Lower lobe of right lung (tissue), 2 donors: ENCODE data around the gene GP9. TPM values are rescaled to one million over a fixed set of nuclear protein-coding genes. Genes with fewer than 3 reads are reported as not detected.
"Not testable (repeated sequence)": the region's sequence is repeated elsewhere in the genome, so short reads cannot be mapped to it uniquely, and the experiment has no call there.

Experiments
- ATAC-seq, 2 donors: fragments of 200-7000 bp; cut with Tn5 transposase; one replicate each; pipeline ENCODE4 v1.9.1; 2020 to 2022; ENCODE audit warnings: mild to moderate bottlenecking in 2 of 2, moderate library complexity in 2 of 2
- DNase-seq: peaks from one replicate; pipeline ENCODE4 v3.0.0-alpha.2; 2020
- H3K27ac ChIP-seq: fragments of 200-600 bp; one replicate; pipeline ENCODE4 v1.8.0; 2022
- H3K27me3 ChIP-seq: fragments of 200-600 bp; one replicate; pipeline ENCODE4 v1.8.0; 2022; ENCODE audit warnings: low read depth
- H3K36me3 ChIP-seq: fragments of 200-600 bp; one replicate; pipeline ENCODE4 v1.8.0; 2022; ENCODE audit warnings: mild to moderate bottlenecking
- H3K4me1 ChIP-seq: fragments of 200-600 bp; one replicate; pipeline ENCODE4 v1.8.0; 2022
- H3K4me3 ChIP-seq: fragments of 200-600 bp; one replicate; pipeline ENCODE4 v1.8.0; 2022; ENCODE audit warnings: mild to moderate bottlenecking
- H3K9me3 ChIP-seq: fragments of 200-600 bp; one replicate; pipeline ENCODE4 v1.8.0; 2022
- intact Hi-C: fragments of 100-400 bp; cut with DNase I; formaldehyde crosslinking; loops from one replicate; pipeline ENCODE4 v1.11.0; 2022
- total RNA-seq: library from RNA; stranded (reverse); fragmentation: NEBNext Ultra II Directional; extraction: Animal tissue kit (Norgen Biotek cat#: 25700); gene quantifications from one replicate; pipeline ENCODE4 v1.2.1, GENCODE V29; 2021
- TF ChIP-seq, protein P1 (sequence below): fragments of 200-600 bp; IDR thresholded peaks from one replicate; pipeline ENCODE4 v1.8.0; 2022; ENCODE audit warnings: antibody characterized with exemption, mild to moderate bottlenecking
- donor health status: DM: no; HTN: yes; CAD: no; lungs with severe emphysema.

The GP9 gene
- total RNA-seq, 1 donor from 2014 or later: 2.6 TPM

GRCh38 chr3:129104498-129105079 lies 44.0 kb downstream of the GP9 start:
- Histone ChIP-seq H3K9me3 (no peaks in the 10 kb centered on the region), H3K4me1 (peaks cover 16% of the 10 kb centered on the region), H3K27ac (no peak overlapping the region), H3K36me3 (peaks cover 42% of the 10 kb centered on the region), H3K4me3 (no peak overlapping the region), H3K27me3 (no peaks in the 10 kb centered on the region)
- DNase-seq (peak; percentile 11), ATAC-seq (no peak)
- intact Hi-C loops: no loop called here
- TF ChIP-seq, protein P1, sequence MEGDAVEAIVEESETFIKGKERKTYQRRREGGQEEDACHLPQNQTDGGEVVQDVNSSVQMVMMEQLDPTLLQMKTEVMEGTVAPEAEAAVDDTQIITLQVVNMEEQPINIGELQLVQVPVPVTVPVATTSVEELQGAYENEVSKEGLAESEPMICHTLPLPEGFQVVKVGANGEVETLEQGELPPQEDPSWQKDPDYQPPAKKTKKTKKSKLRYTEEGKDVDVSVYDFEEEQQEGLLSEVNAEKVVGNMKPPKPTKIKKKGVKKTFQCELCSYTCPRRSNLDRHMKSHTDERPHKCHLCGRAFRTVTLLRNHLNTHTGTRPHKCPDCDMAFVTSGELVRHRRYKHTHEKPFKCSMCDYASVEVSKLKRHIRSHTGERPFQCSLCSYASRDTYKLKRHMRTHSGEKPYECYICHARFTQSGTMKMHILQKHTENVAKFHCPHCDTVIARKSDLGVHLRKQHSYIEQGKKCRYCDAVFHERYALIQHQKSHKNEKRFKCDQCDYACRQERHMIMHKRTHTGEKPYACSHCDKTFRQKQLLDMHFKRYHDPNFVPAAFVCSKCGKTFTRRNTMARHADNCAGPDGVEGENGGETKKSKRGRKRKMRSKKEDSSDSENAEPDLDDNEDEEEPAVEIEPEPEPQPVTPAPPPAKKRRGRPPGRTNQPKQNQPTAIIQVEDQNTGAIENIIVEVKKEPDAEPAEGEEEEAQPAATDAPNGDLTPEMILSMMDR: no peak

- Histone ChIP-seq H3K4me3 (no peak overlapping the region), H3K27me3 (no peaks in the 10 kb centered on the region), H3K27ac (no peak overlapping the region), H3K36me3 (peaks cover 45% of the 10 kb centered on the region), H3K9me3 (no peaks in the 10 kb centered on the region), H3K4me1 (peaks cover 16% of the 10 kb centered on the region)
- DNase-seq (peak; percentile 1), ATAC-seq (no peak)
- TF ChIP-seq, protein P1: no peak
- intact Hi-C loops: no loop called here
Observed at GRCh38 chr3:129105862-129106261, 45.3 kb downstream of the GP9 start.

GRCh38 chr3:129106320-129106719 lies 45.7 kb downstream of the GP9 start:
- peaks cover 16% of the 10 kb centered on the region for H3K4me1 ChIP-seq
- no peak overlapping the region for H3K27ac ChIP-seq
- no peak overlapping the region for H3K4me3 ChIP-seq
- no peaks in the 10 kb centered on the region for H3K9me3 ChIP-seq
- DNase-seq (peak; percentile 24), ATAC-seq (no peak)
- intact Hi-C loops: no loop called here
- TF ChIP-seq, protein P1: no peak
- H3K27me3 ChIP-seq: no peaks in the 10 kb centered on the region
- H3K36me3 ChIP-seq: peaks cover 40% of the 10 kb centered on the region

GRCh38 chr3:129106866-129107565 lies 46.4 kb downstream of the GP9 start:
- Histone ChIP-seq H3K27ac (no peak overlapping the region), H3K36me3 (peaks cover 38% of the 10 kb centered on the region), H3K9me3 (no peaks in the 10 kb centered on the region), H3K4me1 (peaks cover 16% of the 10 kb centered on the region), H3K4me3 (no peak overlapping the region), H3K27me3 (no peaks in the 10 kb centered on the region)
- ATAC-seq (no peak), DNase-seq (peak; percentile 38)
- intact Hi-C loops: no loop called here
- TF ChIP-seq, protein P1: no peak

- H3K4me3 ChIP-seq: no peak overlapping the region
- intact Hi-C loops: no loop called here
- H3K9me3 ChIP-seq: no peaks in the 10 kb centered on the region
- no peak overlapping the region for H3K27ac ChIP-seq
- H3K36me3 ChIP-seq: peaks cover 45% of the 10 kb centered on the region
- TF ChIP-seq, protein P1: no peak
- DNase-seq (peak; percentile 24), ATAC-seq (peak in 1 of 2 donors; percentile 22)
- peaks cover 16% of the 10 kb centered on the region for H3K4me1 ChIP-seq
- no peaks in the 10 kb centered on the region for H3K27me3 ChIP-seq
Observed at GRCh38 chr3:129107793-129108192, 47.2 kb downstream of the GP9 start.

DNA sequence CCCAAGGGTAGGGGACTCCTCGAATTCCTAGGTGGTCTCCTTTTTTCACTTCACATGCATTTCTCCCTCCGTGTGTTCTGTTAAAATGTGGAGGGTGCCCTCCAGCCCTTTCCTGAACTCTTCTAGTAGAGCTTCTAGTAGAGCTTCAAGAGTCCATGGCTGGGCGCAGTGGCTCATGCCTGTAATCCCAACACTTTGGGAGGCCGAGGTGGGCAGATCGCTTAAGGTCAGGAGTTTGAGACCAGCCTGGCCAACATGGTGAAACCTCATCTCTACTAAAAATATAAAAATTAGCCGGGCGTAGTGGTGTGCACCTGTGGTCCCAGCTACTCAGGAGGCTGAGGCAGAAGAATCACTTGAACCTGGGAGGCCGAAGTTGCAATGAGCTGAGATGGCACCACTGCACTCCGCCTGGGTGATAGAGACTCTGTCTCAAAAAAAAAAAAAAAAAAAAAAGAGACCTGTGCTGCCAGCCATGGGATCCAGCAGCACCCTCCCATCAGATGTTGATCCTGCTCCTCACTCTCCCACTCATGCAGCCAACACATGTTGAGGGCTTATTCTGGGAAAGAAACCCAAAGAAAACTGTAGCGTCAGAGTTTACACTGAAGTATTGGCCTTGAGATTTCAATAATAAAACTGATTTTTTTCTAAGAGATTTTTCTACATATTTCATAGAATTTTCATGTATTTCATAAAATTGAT lies 50.6 kb downstream of the GP9 start:
- H3K27me3 ChIP-seq, H3K9me3 ChIP-seq, intact Hi-C loops, H3K4me3 ChIP-seq, H3K27ac ChIP-seq, ATAC-seq: not testable (repeated sequence)
- Histone ChIP-seq H3K4me1 (peaks cover 42% of the 10 kb centered on the region), H3K36me3 (peaks cover 57% of the 10 kb centered on the region)
- peak; percentile 38 for DNase-seq
